Activated CD8-positive, alpha-beta memory T cell treated with anti-CD3 and anti-CD28 coated beads, Interleukin-2, amount 50 U/mL, for 24 hours (primary cell): Measurements from ENCODE around the gene MED12L.
A peak's percentile ranks its signal among the peaks of the same experiment; 100 is the strongest.
"Not testable (repeated sequence)": the region's sequence is repeated elsewhere in the genome, so short reads cannot be mapped to it uniquely, and the experiment has no call there.

Source experiments
- DNase-seq: peaks from one replicate; pipeline ENCODE4 v3.0.0-alpha.2; 2020; ENCODE audit errors: extremely low read depth

MED12L gene

GRCh38 chr3:151209654-151210053 is 124.2 kb downstream of the MED12L start:
- no peak for DNase-seq

- no peak for DNase-seq
Measured at GRCh38 chr3:151210676-151211381, 125.4 kb downstream of the MED12L start.

GRCh38 chr3:151213151-151213550 is 127.7 kb downstream of the MED12L start:
- DNase-seq: no peak

GRCh38 chr3:151213881-151214280 is 128.4 kb downstream of the MED12L start:
- no peak for DNase-seq

GRCh38 chr3:151214459-151214858 is 129.0 kb downstream of the MED12L start:
- DNase-seq: no peak

- no peak for DNase-seq
Measured at GRCh38 chr3:151216641-151217607, 131.5 kb downstream of the MED12L start.

GRCh38 chr3:151218136-151218535 is 132.7 kb downstream of the MED12L start:
- DNase-seq: no peak

- DNase-seq: no peak
Measured at GRCh38 chr3:151219056-151219455, 133.6 kb downstream of the MED12L start.

- no peak for DNase-seq
Measured at GRCh38 chr3:151224268-151224866, 138.9 kb downstream of the MED12L start.

- no peak for DNase-seq
Measured at GRCh38 chr3:151225040-151225975, 139.8 kb downstream of the MED12L start.

- no peak for DNase-seq
Measured at GRCh38 chr3:151226088-151226563, 140.7 kb downstream of the MED12L start.

- no peak for DNase-seq
Measured at GRCh38 chr3:151226825-151227224, 141.4 kb downstream of the MED12L start.

GRCh38 chr3:151227266-151227806 is 141.9 kb downstream of the MED12L start:
- no peak for DNase-seq

GRCh38 chr3:151227807-151228665 is 142.6 kb downstream of the MED12L start:
- peak; percentile 51 for DNase-seq

- no peak for DNase-seq
Measured at GRCh38 chr3:151228666-151229040, 143.2 kb downstream of the MED12L start.

- DNase-seq: no peak
Measured at GRCh38 chr3:151230646-151231045, 145.2 kb downstream of the MED12L start.

- DNase-seq: not testable (repeated sequence)
Measured at GRCh38 chr3:151232403-151232802, 146.9 kb downstream of the MED12L start.

GRCh38 chr3:151232991-151233390 is 147.5 kb downstream of the MED12L start:
- DNase-seq: no peak

GRCh38 chr3:151234825-151235224 is 149.4 kb downstream of the MED12L start:
- DNase-seq: no peak

- no peak for DNase-seq
Measured at GRCh38 chr3:151236316-151236715, 150.9 kb downstream of the MED12L start.
